GM19438 (cell line): ENCODE results near the gene CATSPERB.

Experiments used
- ATAC-seq: cut with Tn5 transposase; IDR thresholded peaks from one replicate; pipeline ENCODE4 v1.9.1; 2021; ENCODE audit warnings: low read depth; ENCODE audit not compliant: unreplicated experiment

Gene CATSPERB, protein sequence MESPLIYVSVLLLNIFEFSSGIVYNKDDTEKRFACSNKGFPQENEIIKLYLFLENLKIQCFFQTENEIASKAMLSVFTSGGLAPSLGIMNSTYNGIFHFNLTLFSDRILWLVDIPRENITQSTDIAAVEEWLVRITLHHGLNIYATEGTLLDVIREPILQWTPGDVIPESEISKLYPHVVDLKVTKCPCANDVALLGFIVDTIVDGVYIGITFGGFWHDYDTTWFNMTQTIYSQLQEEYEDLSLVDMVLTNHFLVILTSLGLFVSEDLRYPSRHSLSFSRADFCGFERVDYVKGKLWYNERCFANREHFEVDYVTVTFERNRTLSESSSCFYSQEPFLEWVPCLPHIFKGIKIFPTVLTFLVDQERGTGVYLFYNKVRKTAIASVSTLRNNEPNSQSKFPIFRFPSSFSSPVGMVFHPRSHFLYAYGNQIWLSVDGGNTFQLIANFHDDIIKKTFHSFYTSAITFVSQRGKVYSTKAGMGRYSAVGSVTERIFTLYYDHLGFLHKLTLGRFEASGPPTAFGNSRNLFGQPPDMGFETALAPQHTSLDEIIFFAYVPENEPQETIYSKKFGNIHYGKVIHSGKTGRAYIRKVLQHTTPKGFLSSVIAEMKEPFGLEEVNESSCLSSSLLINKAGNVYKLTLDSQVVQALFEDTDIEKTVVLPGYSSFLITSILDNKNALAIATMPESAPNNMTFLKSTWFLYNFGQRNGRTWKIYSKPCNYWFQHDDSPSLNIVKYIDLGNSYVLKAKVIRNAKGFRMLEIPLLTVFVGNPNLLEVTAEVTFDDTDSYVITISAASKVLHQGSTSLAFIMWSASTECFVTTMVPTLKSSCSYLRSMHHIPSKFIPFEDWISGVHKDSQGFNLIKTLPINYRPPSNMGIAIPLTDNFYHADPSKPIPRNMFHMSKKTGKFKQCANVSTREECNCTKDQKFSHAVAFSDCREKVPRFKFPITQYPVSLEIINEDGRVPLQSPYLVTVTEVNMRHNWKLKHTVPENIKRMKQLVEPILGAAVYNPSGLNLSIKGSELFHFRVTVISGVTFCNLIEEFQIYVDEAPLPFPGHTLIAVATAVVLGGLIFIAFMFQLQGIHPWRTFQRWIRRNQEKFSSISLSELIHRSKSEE

DNA sequence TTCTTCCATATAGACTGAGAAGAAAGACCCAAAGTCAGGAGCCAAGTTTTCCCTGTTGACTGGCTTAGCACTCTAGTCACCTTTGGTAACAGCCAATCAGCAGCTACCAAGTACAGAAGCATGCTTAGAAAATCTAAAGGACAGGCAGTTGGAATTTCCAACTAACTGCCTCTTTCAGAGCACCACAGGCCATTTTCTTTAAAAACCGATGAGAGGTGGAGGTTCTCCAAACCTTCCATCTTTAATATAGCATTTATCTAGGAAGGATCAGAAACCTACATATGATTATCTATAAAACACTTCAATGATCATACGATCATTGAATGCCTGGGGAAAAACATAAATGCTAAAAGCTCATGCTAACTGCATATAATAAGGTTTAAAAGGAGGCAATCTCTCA, at the start of gene CATSPERB:
CATSPERB (minus strand) TSS at position 101 of the 400 bp plus-strand sequence. CDS start 2,607 bp downstream, outside the sequence.
- ATAC-seq, result no peak

DNA sequence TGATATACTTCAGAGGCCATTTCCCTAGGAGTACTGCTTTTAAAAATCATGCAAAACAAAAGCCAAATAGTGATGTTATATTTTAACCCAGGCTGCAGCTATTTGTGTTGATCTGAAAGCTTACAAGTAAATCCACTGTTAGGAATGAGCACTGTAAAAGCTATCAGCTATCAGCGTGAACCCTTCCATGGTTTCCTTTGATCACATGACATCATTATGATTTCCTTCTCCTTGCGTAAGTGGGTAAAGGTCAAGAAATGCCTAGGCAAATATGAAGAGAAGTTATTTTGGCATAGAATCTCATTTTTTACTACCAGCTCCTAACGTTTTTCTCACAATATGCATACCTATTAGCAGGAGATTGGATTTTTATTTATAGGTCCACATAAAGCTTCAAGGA, 48.6 kb upstream of the CATSPERB start:
- no peak for ATAC-seq

DNA sequence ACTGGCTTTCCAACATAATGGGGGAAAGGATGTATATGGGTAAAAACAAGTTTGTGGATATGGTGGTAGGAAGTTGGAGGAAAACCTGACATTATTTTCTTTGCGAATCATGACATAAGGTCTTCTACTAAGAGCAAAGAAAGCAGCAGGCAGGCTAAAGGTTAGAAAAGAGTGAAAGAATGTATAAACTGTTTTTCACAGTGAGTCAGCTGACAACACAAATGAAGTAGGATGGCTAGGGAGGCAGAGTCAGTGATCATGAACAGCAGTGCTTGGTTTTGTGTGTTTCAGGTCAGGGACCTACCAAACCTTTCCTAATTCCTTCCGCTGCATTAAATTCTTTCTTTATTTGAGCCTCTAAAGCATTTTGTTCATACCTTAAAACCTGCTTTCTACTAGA, 46.3 kb upstream of the CATSPERB start:
- no peak for ATAC-seq

DNA sequence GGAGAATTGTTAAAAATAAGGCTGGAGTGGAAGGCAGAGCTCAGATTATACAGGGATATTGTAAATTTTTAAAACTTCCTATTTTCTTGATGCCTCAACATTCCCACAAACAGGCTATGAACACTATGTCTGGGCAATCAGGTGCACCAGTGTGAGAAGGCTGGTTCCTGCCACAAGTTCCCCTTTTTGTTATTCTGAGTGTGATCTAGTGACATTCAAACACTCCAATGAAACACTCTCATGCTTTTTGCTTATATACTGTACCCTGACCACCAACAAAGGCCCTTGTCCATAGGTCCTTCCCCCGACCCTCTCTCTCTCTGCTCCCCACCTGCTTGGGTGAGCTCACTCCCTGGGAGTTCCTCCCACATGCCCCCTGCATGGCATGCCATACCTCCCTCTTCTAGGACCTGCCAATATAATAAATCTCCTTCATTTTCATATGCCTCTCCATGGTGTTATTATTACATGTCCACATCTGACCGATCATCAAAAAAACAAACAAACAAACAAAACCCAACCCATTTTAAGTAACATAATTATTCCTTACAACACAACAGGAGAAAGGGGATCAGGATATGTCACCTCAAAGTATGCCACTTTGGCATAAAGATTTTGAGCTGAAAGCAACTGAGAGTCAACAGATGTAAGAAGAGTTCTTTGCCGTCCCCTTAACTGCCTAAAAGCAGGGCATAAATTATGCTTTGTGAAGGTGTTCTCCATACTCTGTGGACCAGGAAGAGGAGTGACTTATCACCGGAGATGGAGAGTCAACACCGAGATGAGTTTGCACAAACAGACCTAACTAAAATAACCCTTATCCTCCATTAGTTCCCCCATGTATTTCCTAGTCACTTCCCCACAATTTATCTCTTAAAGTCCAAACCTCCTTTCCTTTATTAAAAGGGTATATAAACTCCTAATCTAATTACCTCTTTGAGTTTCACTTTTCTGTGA, 42.5 kb upstream of the CATSPERB start:
- no peak for ATAC-seq

DNA sequence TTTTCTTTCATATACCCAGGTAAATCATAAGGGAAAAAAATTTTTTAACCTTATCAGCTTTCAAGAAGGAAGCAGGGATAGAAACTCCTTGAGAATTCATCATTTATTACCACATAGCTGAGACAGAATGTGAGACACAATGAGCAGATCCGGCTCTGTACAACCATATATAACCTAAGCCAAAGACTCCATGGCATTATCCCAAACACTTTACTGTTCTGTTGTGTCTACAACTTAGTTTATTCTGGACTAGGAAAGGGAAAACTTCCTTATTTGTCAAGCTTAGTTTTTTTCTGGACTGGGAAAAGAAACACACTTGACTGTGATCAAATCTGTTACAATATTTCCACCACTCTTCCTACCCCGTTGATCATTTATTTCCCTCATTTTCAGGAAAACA, 38.3 kb upstream of the CATSPERB start:
- no peak for ATAC-seq

DNA sequence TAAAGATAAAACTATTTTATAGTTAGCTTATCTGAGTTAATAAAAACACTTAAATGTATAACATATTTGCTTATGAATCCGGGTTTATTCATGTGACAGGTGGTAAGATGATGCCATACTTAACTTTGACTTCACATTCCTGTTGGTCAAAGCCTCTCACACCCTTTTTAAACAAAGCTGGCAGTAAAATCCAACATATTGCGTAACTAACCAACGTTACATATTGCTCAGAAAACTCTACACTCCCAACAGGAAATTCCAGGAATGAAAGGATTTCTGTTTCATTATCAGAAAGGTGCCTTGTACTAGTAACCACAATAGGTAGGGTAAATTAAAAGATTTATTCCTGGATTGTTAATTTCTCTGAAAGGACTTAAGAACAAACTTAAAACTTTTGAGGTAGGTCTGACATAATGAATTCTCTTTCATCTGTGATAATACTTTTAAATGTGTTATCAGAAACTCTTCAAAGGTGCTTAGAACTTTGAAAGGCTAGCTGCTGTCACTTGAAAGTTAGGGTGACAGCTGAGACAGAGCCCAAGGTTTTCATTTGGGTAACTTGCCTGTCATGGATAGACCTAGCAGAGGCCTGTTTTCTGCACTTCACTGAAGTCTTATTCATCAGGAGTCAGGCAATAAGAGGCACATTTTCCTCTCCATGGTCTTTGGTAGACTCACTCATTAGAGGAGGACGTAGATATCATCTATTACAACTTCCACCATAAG, 23.8 kb upstream of the CATSPERB start:
- ATAC-seq, result no peak

DNA sequence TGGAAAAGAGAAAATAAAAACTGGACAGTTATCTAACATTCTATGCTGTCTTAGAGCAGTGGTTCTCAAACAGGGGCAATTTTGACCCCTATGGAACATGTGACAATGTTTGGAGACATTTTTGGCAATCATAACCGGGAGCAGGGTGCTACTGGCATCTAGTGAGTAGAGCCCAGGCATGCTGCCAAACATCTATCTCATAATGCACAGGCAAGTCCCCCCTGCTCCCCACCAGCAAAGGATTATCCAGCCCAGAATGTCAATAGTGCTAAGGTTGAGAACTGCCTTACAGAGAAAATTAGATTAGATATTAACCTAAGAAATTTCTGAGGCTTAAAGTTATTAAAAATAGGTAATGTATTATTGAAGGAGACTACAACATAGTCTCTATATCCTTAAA, 22.9 kb upstream of the CATSPERB start:
- no peak for ATAC-seq

DNA sequence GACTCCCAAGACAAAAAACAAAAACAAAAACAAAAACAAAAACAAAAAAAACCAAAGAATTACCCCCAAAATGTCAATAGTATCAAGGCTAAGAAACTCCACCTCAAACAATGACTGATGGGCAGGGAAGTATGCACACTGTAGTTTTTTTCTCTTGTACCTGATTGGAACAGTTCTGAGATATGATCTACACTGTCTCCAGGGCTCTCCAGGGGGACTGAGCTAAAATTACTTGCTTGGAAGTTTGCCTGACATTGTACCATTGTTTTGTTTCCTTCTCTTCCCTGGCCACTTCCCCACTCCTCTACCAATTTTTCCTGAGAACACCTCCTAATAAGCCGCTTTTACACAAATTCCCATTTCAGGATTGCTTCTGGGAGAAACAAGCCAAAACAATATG, 22.3 kb upstream of the CATSPERB start:
- no peak for ATAC-seq

DNA sequence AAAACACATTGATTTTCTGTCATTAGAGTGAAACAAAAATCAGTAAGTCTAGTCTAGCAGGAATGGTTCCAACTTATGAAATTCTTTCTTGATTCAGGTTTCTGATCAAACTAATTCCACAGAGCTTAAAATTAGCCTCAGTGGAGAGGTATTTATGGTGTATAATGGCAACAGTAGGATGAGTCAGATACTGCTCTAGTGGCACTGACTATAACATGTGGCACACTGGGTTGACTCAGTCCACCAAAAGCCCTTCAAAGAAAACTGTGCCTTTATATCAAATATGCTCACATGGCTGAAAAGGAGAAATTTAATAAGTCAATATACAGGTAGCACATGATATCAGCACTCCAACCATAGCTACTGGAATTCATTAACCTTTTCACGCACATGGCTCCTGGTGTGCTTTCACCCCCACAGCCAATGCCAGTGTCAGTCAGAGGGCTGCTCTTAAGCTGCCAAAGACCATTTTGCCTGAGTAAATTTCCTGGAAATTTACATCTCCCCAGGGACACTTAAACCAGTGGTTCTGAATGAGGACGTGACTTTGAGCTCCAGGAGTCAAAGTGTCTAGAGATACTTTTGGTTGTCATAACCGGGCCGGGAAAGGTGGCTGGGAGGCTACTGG, 21.7 kb upstream of the CATSPERB start:
- no peak for ATAC-seq

DNA sequence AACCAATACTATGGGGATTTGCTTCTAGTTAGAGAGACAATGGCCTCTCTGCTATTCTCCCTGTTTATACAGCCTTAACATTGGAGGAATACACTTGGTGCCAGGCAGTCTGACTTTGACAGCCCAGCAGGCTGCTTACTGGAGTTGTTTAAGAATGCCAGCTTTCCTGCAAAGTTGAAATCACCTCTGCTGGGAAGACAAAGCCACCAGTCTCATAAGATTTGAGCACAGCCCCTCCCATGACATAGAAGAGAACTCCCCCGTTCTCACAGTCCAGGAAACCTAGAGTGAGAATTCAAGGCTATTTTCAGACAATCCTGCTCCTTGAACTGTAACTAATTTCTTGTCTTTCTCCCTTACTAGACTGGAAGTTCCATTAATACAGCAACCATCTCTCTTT, 21.1 kb upstream of the CATSPERB start:
- no peak for ATAC-seq

DNA sequence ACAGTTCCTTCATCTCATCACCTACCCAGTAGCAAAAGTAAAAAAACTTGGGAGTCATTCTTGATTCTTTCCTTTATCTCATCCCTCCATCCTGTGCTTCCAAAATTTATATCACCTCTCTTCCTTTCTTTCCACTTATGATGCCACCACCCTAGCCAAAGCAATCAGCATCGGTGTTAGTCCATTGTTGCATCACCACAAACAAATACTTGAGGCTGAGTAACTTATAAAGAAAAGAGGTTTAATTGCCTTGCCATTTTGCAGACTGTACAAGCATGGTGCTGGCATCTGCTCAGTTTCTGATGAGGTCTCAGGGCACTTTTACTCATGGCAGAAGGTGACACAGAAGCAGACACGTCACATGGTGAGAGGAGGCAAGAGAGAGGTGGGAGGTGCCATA, 19.8 kb upstream of the CATSPERB start:
- no peak for ATAC-seq

DNA sequence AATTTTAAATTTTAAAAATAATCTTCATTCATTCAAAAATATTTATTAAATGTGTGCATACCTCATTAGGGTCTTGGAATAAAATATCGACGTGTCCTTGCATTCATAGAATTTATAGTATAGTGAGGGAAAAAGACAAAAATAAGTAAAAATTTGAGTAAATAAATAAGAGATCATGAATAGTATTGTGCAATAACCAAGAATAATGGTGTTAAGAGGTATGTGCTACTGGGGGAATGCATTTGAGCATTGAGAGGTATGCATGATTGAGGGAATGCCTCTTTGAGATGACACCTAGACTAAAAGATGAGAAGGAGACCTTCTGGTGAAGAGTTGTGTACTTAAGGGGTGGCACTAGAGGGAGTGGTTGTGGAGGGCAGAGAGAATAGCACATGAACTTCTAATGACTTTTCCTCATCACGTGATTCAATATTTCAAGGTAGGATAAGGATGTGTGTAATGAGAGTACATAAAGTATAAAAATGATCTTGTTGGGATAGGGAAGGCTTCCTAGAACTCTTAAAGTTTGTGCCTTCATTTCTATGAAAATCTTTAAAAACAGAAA, 18.8 kb upstream of the CATSPERB start:
- ATAC-seq, result no peak

DNA sequence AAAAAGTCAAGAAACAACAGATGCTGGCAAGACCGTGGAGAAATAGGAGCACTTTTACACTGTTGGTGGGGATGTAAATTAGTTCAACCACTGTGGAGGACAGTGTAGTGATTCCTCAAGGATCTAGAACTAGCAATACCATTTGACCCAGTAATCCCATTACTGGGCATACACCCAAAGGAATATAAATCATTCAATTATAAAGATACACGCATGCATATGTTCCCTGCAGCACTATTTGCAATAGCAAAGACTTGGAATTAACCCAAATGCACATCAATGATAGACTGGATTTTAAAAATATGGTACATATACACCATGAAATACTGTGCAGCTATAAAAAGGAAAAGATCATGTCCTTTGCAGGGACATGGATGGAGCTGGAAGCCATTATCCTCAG, 18.0 kb upstream of the CATSPERB start:
- ATAC-seq, result no peak

DNA sequence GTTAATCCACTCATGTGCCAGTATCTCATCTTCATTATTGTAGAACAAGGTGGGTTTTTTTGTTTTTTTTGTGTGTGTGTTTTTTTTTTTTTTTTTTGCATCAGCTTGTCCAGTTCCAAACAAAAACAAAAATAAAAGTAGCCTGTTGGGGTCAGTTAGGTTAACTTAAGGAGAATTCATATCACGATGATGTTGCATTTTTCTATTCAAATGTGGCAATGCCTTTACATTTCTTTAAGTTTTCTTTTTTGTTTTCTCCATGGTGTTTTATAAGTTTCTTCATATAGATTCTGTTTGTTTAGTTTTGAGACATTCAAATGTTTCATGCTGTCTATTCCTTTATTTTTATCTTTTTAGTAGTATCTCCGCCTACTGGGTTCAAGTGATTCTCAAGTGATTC, 16.2 kb upstream of the CATSPERB start:
- ATAC-seq, result no peak

DNA sequence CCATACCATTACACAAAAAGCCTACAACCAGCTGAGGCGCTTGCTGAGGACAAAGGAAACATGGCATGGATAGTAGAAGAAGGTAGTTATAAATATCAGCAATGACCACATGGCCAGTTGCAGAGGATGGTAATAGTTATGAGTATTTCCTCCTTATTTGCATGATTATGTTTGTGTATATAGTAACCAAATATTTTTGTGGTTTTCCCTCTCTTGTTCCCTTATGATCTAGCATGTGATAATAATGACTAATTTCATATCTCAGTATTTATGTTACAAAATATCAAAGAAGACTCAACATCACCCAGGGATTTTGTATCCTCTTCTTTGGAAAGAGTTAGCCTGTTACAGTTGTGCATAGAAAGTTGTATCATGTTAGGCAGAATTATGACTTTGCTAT, 13.5 kb upstream of the CATSPERB start:
- no peak for ATAC-seq

DNA sequence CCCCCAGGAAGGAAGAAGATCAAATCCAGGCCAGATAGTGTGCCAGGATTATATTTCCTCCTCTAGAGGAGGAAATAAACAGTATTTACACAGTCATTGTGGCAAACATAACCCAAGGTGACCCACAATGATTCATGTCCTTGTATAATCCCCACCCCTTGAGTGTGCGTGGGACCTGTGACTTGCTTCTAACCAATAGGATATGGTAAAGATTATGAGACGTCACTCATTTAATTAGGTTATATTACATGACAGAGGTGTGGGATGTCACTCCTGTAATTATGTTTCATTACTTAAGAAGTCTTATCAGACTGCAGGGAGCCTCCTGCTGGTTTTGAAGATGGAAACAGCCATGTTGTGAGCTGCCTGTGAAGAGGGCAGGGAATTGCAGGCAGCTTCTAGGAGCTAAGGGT, 12.2 kb upstream of the CATSPERB start:
- ATAC-seq, result no peak

DNA sequence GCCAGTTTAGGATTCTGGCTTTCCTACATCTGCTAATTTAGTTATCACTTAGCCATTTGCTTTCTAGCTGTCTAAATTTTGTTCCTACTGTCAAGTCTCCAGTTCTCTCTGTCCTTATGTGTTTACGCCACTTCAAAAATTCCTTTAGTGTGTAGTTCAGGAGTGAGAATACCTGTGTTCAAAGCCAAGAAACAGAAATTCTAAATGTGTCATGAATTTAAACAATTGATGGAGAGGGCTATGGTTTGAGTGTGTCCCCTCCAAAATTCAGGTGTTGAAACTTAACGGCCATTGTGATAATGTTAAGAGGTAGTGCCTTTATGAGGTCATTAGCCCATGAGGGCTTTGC, 11.4 kb upstream of the CATSPERB start:
- ATAC-seq, result no peak

DNA sequence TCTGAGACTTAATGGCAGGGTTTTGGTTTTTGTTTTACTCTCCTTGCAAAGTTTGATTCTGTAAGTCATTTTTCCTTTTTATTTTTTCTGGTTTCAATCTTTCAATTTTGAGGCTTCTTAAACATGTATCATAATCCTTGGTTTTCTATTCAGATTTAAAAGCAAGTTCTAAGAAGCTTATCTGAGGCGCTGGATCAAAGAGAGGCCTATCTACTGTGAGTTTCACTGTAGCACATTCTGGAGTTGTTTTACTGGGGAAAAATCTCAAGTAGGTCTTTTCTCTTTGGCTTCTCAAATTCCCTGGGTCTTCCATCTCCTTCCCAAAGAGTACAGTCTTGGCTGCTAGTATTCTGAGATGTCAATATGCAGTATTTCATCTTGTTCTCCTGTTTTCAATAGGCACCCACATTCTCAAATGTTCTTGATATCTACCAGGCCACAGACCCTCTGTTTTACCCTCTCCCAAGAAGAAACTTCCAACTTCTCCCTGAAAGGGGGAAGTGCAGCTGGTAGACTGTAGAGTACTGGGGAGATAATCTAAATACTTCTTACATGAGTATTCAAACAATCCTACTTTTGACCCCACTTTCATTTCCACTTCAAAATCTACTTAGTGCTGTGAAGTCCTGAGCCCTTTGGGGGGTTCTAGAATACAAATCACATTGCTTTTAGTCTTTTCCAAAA, 10.9 kb upstream of the CATSPERB start:
- no peak for ATAC-seq
